Mesenchymal stem cell (in vitro differentiated cells and primary cell): ENCODE results near the gene PRKAG2.

Experiments
- DNase-seq: peaks from one replicate; pipeline ENCODE4 v3.0.0-alpha.2; 2013
- H2AFZ ChIP-seq: one replicate; pipeline ENCODE4 v1.6.1; 2013; ENCODE audit warnings: low read depth, mild to moderate bottlenecking, control low read depth, inconsistent platforms, low read length, moderate library complexity
- H2AK5ac ChIP-seq: 2 replicates; pipeline ENCODE4 v1.6.1; 2013; ENCODE audit warnings: low read length, moderate library complexity, mild to moderate bottlenecking, inconsistent platforms; ENCODE audit not compliant: severe bottlenecking
- H2BK120ac ChIP-seq: one replicate; pipeline ENCODE4 v1.6.1; 2013; ENCODE audit warnings: low read depth, mild to moderate bottlenecking, inconsistent platforms, low read length, moderate library complexity
- H2BK12ac ChIP-seq, 2 experiments: one replicate each; pipeline ENCODE4 v1.6.1; 2013; ENCODE audit warnings: inconsistent platforms in 2 of 2, low read length in 2 of 2, mild to moderate bottlenecking in 2 of 2, moderate library complexity in 2 of 2, control low read depth in 1 of 2
- H2BK15ac ChIP-seq: one replicate; pipeline ENCODE4 v1.6.1; 2013; ENCODE audit warnings: mild to moderate bottlenecking, low read depth, inconsistent platforms; ENCODE audit not compliant: poor library complexity, severe bottlenecking
- H2BK5ac ChIP-seq: 2 replicates; pipeline ENCODE4 v1.6.1; 2013; ENCODE audit warnings: low read depth, mild to moderate bottlenecking, low read length, control low read depth, inconsistent platforms; ENCODE audit not compliant: poor library complexity, severe bottlenecking
- H3K14ac ChIP-seq, 2 experiments: one replicate each; pipeline ENCODE4 v1.6.1; 2013; ENCODE audit warnings: inconsistent platforms in 2 of 2, low read length in 2 of 2, control low read depth in 1 of 2, mild to moderate bottlenecking in 1 of 2, moderate library complexity in 1 of 2
- H3K18ac ChIP-seq, 2 experiments: one replicate each; pipeline ENCODE4 v1.6.1; 2013; ENCODE audit warnings: inconsistent platforms in 2 of 2, low read length in 2 of 2, control low read depth in 1 of 2, low read depth in 1 of 2, mild to moderate bottlenecking in 1 of 2
- H3K23ac ChIP-seq, 2 experiments: one replicate each; pipeline ENCODE4 v1.6.1; 2013; ENCODE audit warnings: inconsistent platforms in 2 of 2, low read length in 2 of 2, mild to moderate bottlenecking in 2 of 2, moderate library complexity in 2 of 2, control low read depth in 1 of 2
- H3K27ac ChIP-seq: 2 replicates; pipeline ENCODE4 v1.5.1; 2013; ENCODE audit warnings: mild to moderate bottlenecking, moderate library complexity, low read length, control low read depth, inconsistent platforms; ENCODE audit not compliant: poor library complexity, severe bottlenecking
- H3K27me3 ChIP-seq, 2 experiments: 2 replicates each; pipeline versions ENCODE4 v1.6.1 to v1.7.0; 2013; ENCODE audit warnings: low read length in 2 of 2, mild to moderate bottlenecking in 2 of 2, moderate library complexity in 2 of 2, control low read depth in 1 of 2, inconsistent platforms in 1 of 2; ENCODE audit not compliant: control insufficient read depth in 1 of 2, insufficient read depth in 1 of 2
- H3K36me3 ChIP-seq, 2 experiments: 2 replicates each; pipeline versions ENCODE4 v1.6.1 to v1.7.0; 2013; ENCODE audit warnings: low read length in 2 of 2, control low read depth in 1 of 2, inconsistent platforms in 1 of 2, low read depth in 1 of 2, mild to moderate bottlenecking in 1 of 2; ENCODE audit not compliant: insufficient read depth in 2 of 2, control insufficient read depth in 1 of 2
- H3K4ac ChIP-seq, 2 experiments: one replicate each; pipeline ENCODE4 v1.6.1; 2013; ENCODE audit warnings: inconsistent platforms in 2 of 2, low read length in 2 of 2, mild to moderate bottlenecking in 2 of 2, moderate library complexity in 2 of 2, control low read depth in 1 of 2, low read depth in 1 of 2
- H3K4me1 ChIP-seq: 2 replicates; pipeline ENCODE4 v1.6.1; 2013; ENCODE audit warnings: low read depth, low read length, control low read depth; ENCODE audit not compliant: control insufficient read depth, insufficient read depth
- H3K4me2 ChIP-seq: 2 replicates; pipeline ENCODE4 v1.6.1; 2013; ENCODE audit warnings: low read length, mild to moderate bottlenecking, inconsistent platforms; ENCODE audit not compliant: poor library complexity, severe bottlenecking
- H3K4me3 ChIP-seq, 2 experiments: 2 replicates each; pipeline versions ENCODE4 v1.5.1 to v1.7.0; 2013; ENCODE audit warnings: low read length in 2 of 2, mild to moderate bottlenecking in 2 of 2, control low read depth in 1 of 2, low read depth in 1 of 2; ENCODE audit not compliant: insufficient read depth in 1 of 2
- H3K79me1 ChIP-seq: replicated peaks from 2 replicates; pipeline ENCODE4 v1.6.1; 2013; ENCODE audit warnings: mild to moderate bottlenecking, control low read depth, low read length, inconsistent platforms; ENCODE audit not compliant: poor library complexity, severe bottlenecking
- H3K9ac ChIP-seq: 2 replicates; pipeline ENCODE4 v1.7.0; 2013; ENCODE audit warnings: mild to moderate bottlenecking, low read length, moderate library complexity
- H3K9me3 ChIP-seq: 2 replicates; pipeline ENCODE4 v1.7.0; 2013; ENCODE audit warnings: mild to moderate bottlenecking, low read length; ENCODE audit not compliant: control insufficient read depth
- H4K8ac ChIP-seq: one replicate; pipeline ENCODE4 v1.6.1; 2013; ENCODE audit warnings: inconsistent platforms, mild to moderate bottlenecking, low read length, moderate library complexity
- H4K91ac ChIP-seq: one replicate; pipeline ENCODE4 v1.6.1; 2013; ENCODE audit warnings: mild to moderate bottlenecking, low read length, inconsistent platforms
- WGBS: methylation state at CpG from one replicate; pipeline ENCODE4 v1.1.7; 2013; ENCODE audit warnings: mixed read lengths; 5-methylcytosine and 5-hydroxymethylcytosine counted together

Gene PRKAG2

GRCh38 chr7:151599401-151600227, 277.3 kb downstream of the PRKAG2 start:
- DNase-seq = peak; percentile 92
- Histone ChIP-seq H2BK120ac (peak overlapping the region; percentile 69), H3K14ac (peak overlapping the region in 1 of 2 experiments; percentile 77), H2BK15ac (peak overlapping the region; percentile 82), H2BK12ac (peak overlapping the region; percentile 80 to 92), H3K23ac (peak overlapping the region in 1 of 2 experiments; percentile 60), H3K36me3 (peaks cover 5 to 20% of the 10 kb centered on the region in 2 experiments), H3K4me1 (peaks cover 26% of the 10 kb centered on the region), H2BK5ac (peak overlapping the region; percentile 99), H2AFZ (no peak overlapping the region), H3K79me1 (peaks cover 17% of the 10 kb centered on the region), H3K4me2 (peak overlapping the region; percentile 62), H4K91ac (peak overlapping the region; percentile 77), H3K27me3 (no peaks in the 10 kb centered on the region), H3K9ac (peak overlapping the region; percentile 68), H3K18ac (peak overlapping the region; percentile 95 to 96), H3K4ac (peak overlapping the region; percentile 76 to 91), H3K9me3 (no peaks in the 10 kb centered on the region), H3K27ac (peak overlapping the region; percentile 97), H4K8ac (peak overlapping the region; percentile 70), H3K4me3 (peak overlapping the region in 1 of 2 experiments; percentile 52), H2AK5ac (peak overlapping the region; percentile 100)
- 3% methylated on average over 9 of the region's 10 CpGs for WGBS

- Histone ChIP-seq H3K4me2 (no peak overlapping the region), H3K4ac (no peak overlapping the region), H3K23ac (no peak overlapping the region), H3K4me1 (peaks cover 30% of the 10 kb centered on the region), H3K9ac (no peak overlapping the region), H3K27me3 (no peaks in the 10 kb centered on the region), H3K18ac (peak overlapping the region in 1 of 2 experiments; percentile 69), H4K8ac (no peak overlapping the region), H3K14ac (no peak overlapping the region), H2BK5ac (no peak overlapping the region), H3K79me1 (peaks cover 12% of the 10 kb centered on the region), H2BK15ac (no peak overlapping the region), H3K36me3 (peaks cover 6% of the 10 kb centered on the region in 2 experiments), H2BK12ac (no peak overlapping the region), H2AK5ac (no peak overlapping the region), H2AFZ (no peak overlapping the region), H3K4me3 (no peak overlapping the region), H2BK120ac (no peak overlapping the region), H3K27ac (peak overlapping the region; percentile 73), H4K91ac (no peak overlapping the region), H3K9me3 (no peaks in the 10 kb centered on the region)
- peak; percentile 89 for DNase-seq
- 26% methylated on average over 4 of the region's 7 CpGs for WGBS
Observed at GRCh38 chr7:151597541-151598444, 279.1 kb downstream of the PRKAG2 start.

DNA sequence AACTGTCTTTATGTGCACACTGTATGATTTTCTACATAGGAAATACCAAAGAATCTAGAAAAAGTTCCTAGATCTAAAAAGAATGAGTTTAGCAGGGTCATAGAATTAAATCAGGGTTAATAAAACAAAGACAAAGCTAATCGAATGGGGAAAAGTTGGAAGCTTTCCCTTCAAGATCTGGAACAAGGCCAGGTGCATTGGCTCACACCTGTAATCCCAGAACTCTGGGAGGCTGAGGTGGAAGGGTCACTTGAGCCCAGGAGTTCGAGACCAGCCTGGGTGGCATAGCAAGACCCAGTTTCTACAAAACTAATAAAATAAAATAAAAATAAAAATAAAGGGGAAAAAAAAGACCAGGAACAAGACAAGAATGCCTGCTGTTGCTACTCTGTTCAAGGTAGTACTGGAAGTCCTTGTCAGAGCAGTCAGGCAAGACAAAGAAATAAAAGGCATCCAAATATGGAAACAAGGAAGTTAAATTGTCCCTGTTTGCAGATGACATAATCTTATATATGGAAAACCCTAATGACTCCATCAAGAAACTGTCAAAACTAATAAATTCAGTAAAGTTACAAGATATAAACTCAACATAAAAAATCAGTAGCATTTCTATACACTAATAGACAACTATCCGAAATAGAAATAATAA, 281.1 kb downstream of the PRKAG2 start:
- DNase-seq = no peak
- Histone ChIP-seq H3K4me1 (peaks cover 34% of the 10 kb centered on the region), H2BK12ac (no peak overlapping the region), H2BK5ac (no peak overlapping the region), H3K79me1 (peaks cover 13% of the 10 kb centered on the region), H2AK5ac (no peak overlapping the region), H3K27me3 (no peaks in the 10 kb centered on the region), H3K4me2 (no peak overlapping the region), H3K9me3 (no peaks in the 10 kb centered on the region), H2BK15ac (no peak overlapping the region), H2BK120ac (no peak overlapping the region), H3K18ac (no peak overlapping the region), H3K14ac (no peak overlapping the region), H2AFZ (no peak overlapping the region), H4K91ac (no peak overlapping the region), H3K4me3 (no peak overlapping the region), H3K27ac (peak overlapping the region; percentile 34), H3K9ac (no peak overlapping the region), H3K23ac (no peak overlapping the region), H3K4ac (no peak overlapping the region), H3K36me3 (peaks cover 6 to 19% of the 10 kb centered on the region in 2 experiments), H4K8ac (no peak overlapping the region)
- 93% methylated on average over 1 of the region's 3 CpGs for WGBS
